Activated CD4-positive, alpha-beta T cell treated with anti-CD3 and anti-CD28 coated beads, Interleukin-2, Interleukin-6, amounts not matched to agents 100 ng/mL and 50 ng/mL, durations not matched to agents 16 hours and 8 hours (primary cell): ENCODE data around the gene TMPRSS11D.

Experiments used
- DNase-seq: peaks from one replicate; pipeline ENCODE4 v3.0.0-alpha.2; 2020

The TMPRSS11D gene

GRCh38 chr4:67883902-67884301, at the start of gene TMPRSS11D:
TMPRSS11D (minus strand) TSS chr4:67884002; CDS start chr4:67883933, 69 bp downstream.
- no peak for DNase-seq

- no peak for DNase-seq
These were observed 49.2 kb upstream of the TMPRSS11D start for GRCh38 chr4:67933038-67933437.

- no peak for DNase-seq
These were observed 47.5 kb upstream of the TMPRSS11D start for GRCh38 chr4:67931256-67931655.

GRCh38 chr4:67929426-67929825, 45.6 kb upstream of the TMPRSS11D start:
- no peak for DNase-seq

- DNase-seq, result no peak
These were observed 44.7 kb upstream of the TMPRSS11D start for GRCh38 chr4:67928546-67928945.

GRCh38 chr4:67927251-67927650, 43.4 kb upstream of the TMPRSS11D start:
- no peak for DNase-seq

GRCh38 chr4:67926485-67926884, 42.7 kb upstream of the TMPRSS11D start:
- no peak for DNase-seq

- DNase-seq, result no peak
These were observed 38.9 kb upstream of the TMPRSS11D start for GRCh38 chr4:67922697-67923096.

- DNase-seq, result no peak
These were observed 34.6 kb upstream of the TMPRSS11D start for GRCh38 chr4:67918428-67918827.

- DNase-seq, result no peak
These were observed 31.7 kb upstream of the TMPRSS11D start for GRCh38 chr4:67915400-67915966.

- no peak for DNase-seq
These were observed 28.3 kb upstream of the TMPRSS11D start for GRCh38 chr4:67912080-67912479.

- DNase-seq, result no peak
These were observed 27.8 kb upstream of the TMPRSS11D start for GRCh38 chr4:67911638-67912037.

GRCh38 chr4:67911141-67911540, 27.3 kb upstream of the TMPRSS11D start:
- DNase-seq, result no peak

GRCh38 chr4:67910585-67910905, 26.7 kb upstream of the TMPRSS11D start:
- DNase-seq, result no peak

GRCh38 chr4:67909905-67910584, 26.2 kb upstream of the TMPRSS11D start:
- DNase-seq, result peak; percentile 27

GRCh38 chr4:67907650-67908049, 23.8 kb upstream of the TMPRSS11D start:
- DNase-seq, result no peak

- no peak for DNase-seq
These were observed 15.3 kb upstream of the TMPRSS11D start for GRCh38 chr4:67899096-67899495.

GRCh38 chr4:67897686-67898085, 13.9 kb upstream of the TMPRSS11D start:
- DNase-seq, result no peak

GRCh38 chr4:67896421-67897065, 12.7 kb upstream of the TMPRSS11D start:
- no peak for DNase-seq

GRCh38 chr4:67894659-67895058, 10.9 kb upstream of the TMPRSS11D start:
- no peak for DNase-seq

- DNase-seq, result no peak
These were observed 9.1 kb upstream of the TMPRSS11D start for GRCh38 chr4:67892905-67893304.

- DNase-seq, result no peak
These were observed 8.5 kb upstream of the TMPRSS11D start for GRCh38 chr4:67892253-67892652.

- DNase-seq, result no peak
These were observed 7.8 kb upstream of the TMPRSS11D start for GRCh38 chr4:67891645-67892044.

GRCh38 chr4:67886281-67886680, 2.5 kb upstream of the TMPRSS11D start:
- DNase-seq, result no peak

GRCh38 chr4:67885762-67886161, 2.0 kb upstream of the TMPRSS11D start:
- no peak for DNase-seq
